ENCODE results near the gene FMNL3.
"Not testable (repeated sequence)": the region's sequence is repeated elsewhere in the genome, so short reads cannot be mapped to it uniquely, and the experiment has no call there.

FMNL3 gene

DNA sequence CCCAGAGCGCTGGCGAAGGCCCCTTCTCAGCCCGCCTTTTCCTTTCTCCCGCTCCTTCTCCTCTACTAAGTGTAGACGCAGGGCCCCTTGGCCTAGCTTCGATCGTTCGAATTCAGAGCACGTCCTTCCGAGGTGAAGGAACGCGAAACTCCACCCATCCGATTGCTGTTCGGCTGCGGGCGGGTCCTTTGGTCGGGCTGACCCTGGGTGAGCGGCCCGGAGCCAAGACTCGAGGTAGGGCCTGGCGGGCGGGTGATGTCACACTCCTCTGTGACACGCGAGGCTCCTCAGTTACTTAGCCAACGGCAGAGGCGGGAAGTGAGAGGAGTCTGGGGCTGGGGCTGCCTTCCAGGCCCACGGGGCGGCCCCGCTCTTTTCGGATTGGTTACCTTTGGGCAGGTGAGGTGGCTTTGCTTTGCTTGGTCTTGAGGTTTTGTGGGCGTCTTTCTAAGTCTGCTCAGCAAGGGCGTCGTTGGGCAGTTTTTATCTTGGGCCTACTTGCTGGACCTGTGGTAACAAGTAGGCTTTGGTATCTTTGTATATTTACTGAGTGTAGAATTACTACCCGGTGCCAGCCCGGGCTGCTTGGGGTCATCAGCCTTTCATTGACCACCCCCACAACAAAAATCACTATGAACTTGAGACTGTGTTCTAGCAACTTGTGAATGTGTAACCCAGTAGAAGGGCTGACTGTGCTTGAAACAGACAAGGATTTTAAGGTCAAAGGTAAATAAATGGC is 34.8 kb upstream of the FMNL3 start:
- H3K4me3 ChIP-seq (ENCODE audit: low read length) = peak overlapping the region; percentile 70
- no peaks in the 10 kb centered on the region for H3K27me3 ChIP-seq (replicated peaks; ENCODE audit: insufficient read depth, low read length)
- peak overlapping the region; percentile 7; the same call in 1 of the 2 replicates for H2AFZ ChIP-seq (ENCODE audit: low read length)
- H3K79me2 ChIP-seq (ENCODE audit: low read length) = peaks cover 54% of the 10 kb centered on the region
- H3K36me3 ChIP-seq (replicated peaks; ENCODE audit: insufficient read depth, low read length) = 0 out of 2 replicates have a peak, but pooled peaks cover 5% of the 10 kb centered on the region
- DNase-seq = peak; percentile 91
- no peaks in the 10 kb centered on the region for H3K9me3 ChIP-seq (replicated peaks; ENCODE audit: insufficient read depth, low read length)
- H3F3A ChIP-seq (ENCODE audit: insufficient read depth, low read length) = peaks cover 11% of the 10 kb centered on the region
- 0 out of 2 replicates have a peak, but pooled peaks cover 3% of the 10 kb centered on the region for H3K4me1 ChIP-seq (ENCODE audit: low read length)
- H3K9me2 ChIP-seq (replicated peaks; ENCODE audit: insufficient read depth, low read length) = no peaks in the 10 kb centered on the region
- H3K9ac ChIP-seq (ENCODE audit: low read length) = peak overlapping the region; percentile 77
- peak overlapping the region; percentile 90 for H3K27ac ChIP-seq (ENCODE audit: low read length)
- peak overlapping the region; percentile 52 for H3K4me2 ChIP-seq (ENCODE audit: low read depth, low read length)
- TF ChIP-seq, protein P1, sequence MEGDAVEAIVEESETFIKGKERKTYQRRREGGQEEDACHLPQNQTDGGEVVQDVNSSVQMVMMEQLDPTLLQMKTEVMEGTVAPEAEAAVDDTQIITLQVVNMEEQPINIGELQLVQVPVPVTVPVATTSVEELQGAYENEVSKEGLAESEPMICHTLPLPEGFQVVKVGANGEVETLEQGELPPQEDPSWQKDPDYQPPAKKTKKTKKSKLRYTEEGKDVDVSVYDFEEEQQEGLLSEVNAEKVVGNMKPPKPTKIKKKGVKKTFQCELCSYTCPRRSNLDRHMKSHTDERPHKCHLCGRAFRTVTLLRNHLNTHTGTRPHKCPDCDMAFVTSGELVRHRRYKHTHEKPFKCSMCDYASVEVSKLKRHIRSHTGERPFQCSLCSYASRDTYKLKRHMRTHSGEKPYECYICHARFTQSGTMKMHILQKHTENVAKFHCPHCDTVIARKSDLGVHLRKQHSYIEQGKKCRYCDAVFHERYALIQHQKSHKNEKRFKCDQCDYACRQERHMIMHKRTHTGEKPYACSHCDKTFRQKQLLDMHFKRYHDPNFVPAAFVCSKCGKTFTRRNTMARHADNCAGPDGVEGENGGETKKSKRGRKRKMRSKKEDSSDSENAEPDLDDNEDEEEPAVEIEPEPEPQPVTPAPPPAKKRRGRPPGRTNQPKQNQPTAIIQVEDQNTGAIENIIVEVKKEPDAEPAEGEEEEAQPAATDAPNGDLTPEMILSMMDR (IDR thresholded peaks at IDR 0.05; ENCODE audit: low read length) = no peak
- TF ChIP-seq EZH2 (optimal IDR thresholded peaks at IDR 0.05; ENCODE audit: low read depth, low read length) = no peak
- no peak for TF ChIP-seq EZH2phosphoT487 (IDR thresholded peaks at IDR 0.05; ENCODE audit: low read length)
- peaks cover 34% of the 10 kb centered on the region for H4K20me1 ChIP-seq (ENCODE audit: insufficient read depth, low read length)

DNA sequence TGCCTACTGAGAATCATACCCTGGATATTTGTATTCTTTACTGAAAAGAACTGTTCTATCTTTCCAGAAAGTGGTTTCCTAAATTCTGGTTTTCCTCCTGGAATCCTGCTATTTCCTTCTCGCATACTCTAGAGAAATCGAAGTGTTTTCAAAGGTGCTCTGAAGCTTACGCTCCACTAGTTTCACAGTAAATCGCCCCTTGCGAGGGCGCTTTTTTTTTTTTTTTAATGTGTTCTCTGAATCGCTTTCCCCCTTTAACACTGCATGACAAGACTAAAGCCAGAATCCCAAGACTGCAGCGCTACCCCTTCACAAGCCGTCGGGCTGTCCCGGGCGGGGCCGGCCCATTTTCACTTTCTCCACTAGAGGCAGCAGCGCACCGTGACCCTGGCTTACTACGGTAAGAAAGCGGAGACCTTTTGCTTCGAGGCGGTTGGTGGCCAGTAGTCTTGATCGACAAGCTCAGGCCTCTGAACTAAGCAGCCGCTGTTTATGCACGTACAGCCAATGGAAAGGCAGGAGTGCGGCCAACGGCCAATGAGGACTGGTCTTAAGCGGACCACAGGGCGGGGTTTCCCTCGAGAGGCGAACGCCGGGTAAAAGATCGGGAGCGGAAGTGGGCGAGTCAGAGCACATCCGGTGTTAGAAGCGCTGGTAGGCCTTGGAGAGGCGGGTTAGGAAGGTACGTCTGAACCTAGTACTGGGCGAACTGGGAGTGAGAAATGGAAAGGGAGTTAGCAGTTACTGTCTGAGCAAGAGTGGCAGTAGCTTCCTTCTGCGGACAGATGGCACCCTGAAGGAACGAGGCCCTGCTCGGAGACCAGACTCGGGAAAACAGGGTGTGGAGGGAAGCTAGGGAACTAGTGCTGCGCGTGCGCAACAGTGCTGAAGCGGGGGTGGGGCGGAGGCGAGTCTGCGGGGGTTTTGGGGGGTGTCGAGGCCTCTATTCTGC is 34.0 kb upstream of the FMNL3 start, which contains the start of gene TMBIM6:
Gene TMBIM6 (plus strand): TSS at position 628 of the 952 bp plus-strand sequence. CDS start 10,937 bp downstream, outside the sequence.
- H3K9ac ChIP-seq (ENCODE audit: low read length) = peak within 1 kb of the TSS; percentile 77
- H3K27me3 ChIP-seq (replicated peaks; ENCODE audit: insufficient read depth, low read length) = no peaks in the 10 kb centered on the region
- H4K20me1 ChIP-seq (ENCODE audit: insufficient read depth, low read length) = peaks cover 34% of the 10 kb centered on the region
- TF ChIP-seq, protein P1 (IDR thresholded peaks at IDR 0.05; ENCODE audit: low read length) = peak; percentile 96
- no peak for TF ChIP-seq EZH2phosphoT487 (IDR thresholded peaks at IDR 0.05; ENCODE audit: low read length)
- H3K4me1 ChIP-seq (ENCODE audit: low read length) = 0 out of 2 replicates have a peak, but pooled peaks cover 3% of the 10 kb centered on the region
- peaks cover 11% of the 10 kb centered on the region for H3F3A ChIP-seq (ENCODE audit: insufficient read depth, low read length)
- H3K4me2 ChIP-seq (ENCODE audit: low read depth, low read length) = peak within 1 kb of the TSS; percentile 52
- DNase-seq = peak; percentile 100
- H3K9me3 ChIP-seq (replicated peaks; ENCODE audit: insufficient read depth, low read length) = no peaks in the 10 kb centered on the region
- H3K27ac ChIP-seq (ENCODE audit: low read length) = peak within 1 kb of the TSS; percentile 90
- peak within 1 kb of the TSS; percentile 70 for H3K4me3 ChIP-seq (ENCODE audit: low read length)
- 0 out of 2 replicates have a peak, but pooled peaks cover 5% of the 10 kb centered on the region for H3K36me3 ChIP-seq (replicated peaks; ENCODE audit: insufficient read depth, low read length)
- no peaks in the 10 kb centered on the region for H3K9me2 ChIP-seq (replicated peaks; ENCODE audit: insufficient read depth, low read length)
- peak within 1 kb of the TSS; percentile 16 for H2AFZ ChIP-seq (ENCODE audit: low read length)
- H3K79me2 ChIP-seq (ENCODE audit: low read length) = peaks cover 45% of the 10 kb centered on the region

DNA sequence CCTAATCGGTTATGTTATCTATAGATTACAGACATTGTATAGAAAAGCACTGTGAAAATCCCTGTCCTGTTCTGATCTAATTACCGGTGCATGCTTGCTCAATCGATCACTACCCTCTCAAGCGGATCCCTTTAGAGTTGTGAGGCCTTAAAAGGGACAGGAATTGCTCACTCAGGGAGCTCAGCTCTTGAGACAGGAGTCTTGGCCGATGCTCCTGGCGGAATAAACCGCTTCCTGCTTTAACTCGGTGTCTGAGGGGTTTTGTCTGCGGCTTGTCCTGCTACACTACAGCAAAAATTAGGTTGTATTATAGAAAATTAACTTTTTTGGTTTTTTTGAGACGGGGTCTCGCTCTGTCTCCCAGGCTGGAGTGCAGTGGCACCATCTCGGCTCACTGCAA is 33.1 kb upstream of the FMNL3 start:
- Histone ChIP-seq H3F3A (ENCODE audit: insufficient read depth, low read length) (peaks cover 11% of the 10 kb centered on the region), H4K20me1 (ENCODE audit: insufficient read depth, low read length) (peaks cover 30% of the 10 kb centered on the region), H3K79me2 (ENCODE audit: low read length) (peaks cover 36% of the 10 kb centered on the region)
- DNase-seq; H3K4me1 ChIP-seq (ENCODE audit: low read length); H3K4me2 ChIP-seq (ENCODE audit: low read depth, low read length); H3K27ac ChIP-seq (ENCODE audit: low read length); H3K4me3 ChIP-seq (ENCODE audit: low read length); H2AFZ ChIP-seq (ENCODE audit: low read length); H3K27me3 ChIP-seq (replicated peaks; ENCODE audit: insufficient read depth, low read length); H3K9me3 ChIP-seq (replicated peaks; ENCODE audit: insufficient read depth, low read length); H3K36me3 ChIP-seq (replicated peaks; ENCODE audit: insufficient read depth, low read length); H3K9me2 ChIP-seq (replicated peaks; ENCODE audit: insufficient read depth, low read length); H3K9ac ChIP-seq (ENCODE audit: low read length): not testable (repeated sequence)

DNA sequence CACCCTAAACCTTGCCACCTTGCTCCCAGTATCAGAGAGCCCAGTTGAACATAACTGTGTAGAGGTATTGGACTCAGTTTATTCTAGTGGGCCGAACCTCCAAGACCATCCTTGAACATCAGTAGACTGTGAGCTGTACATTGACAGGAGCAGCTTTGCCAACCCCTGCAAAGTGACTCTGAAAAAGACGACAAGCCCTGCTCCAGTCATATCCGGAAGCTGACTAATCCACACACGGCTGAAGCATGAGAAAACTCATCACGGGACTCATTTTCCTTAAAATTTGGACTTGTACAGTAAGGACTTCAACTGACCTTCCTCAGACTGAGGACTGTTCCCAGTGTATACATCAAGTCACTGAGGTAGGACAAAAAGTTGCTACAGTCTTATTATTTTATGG is 31.5 kb upstream of the FMNL3 start:
- Histone ChIP-seq H3F3A (ENCODE audit: insufficient read depth, low read length) (peaks cover 11% of the 10 kb centered on the region), H3K79me2 (ENCODE audit: low read length) (peaks cover 20% of the 10 kb centered on the region), H4K20me1 (ENCODE audit: insufficient read depth, low read length) (peaks cover 15% of the 10 kb centered on the region)
- not testable (repeated sequence) for H3K9me2 ChIP-seq (replicated peaks; ENCODE audit: insufficient read depth, low read length); H3K9me3 ChIP-seq (replicated peaks; ENCODE audit: insufficient read depth, low read length); H3K27ac ChIP-seq (ENCODE audit: low read length); H3K4me3 ChIP-seq (ENCODE audit: low read length); H2AFZ ChIP-seq (ENCODE audit: low read length); H3K4me2 ChIP-seq (ENCODE audit: low read depth, low read length); H3K36me3 ChIP-seq (replicated peaks; ENCODE audit: insufficient read depth, low read length); H3K9ac ChIP-seq (ENCODE audit: low read length); DNase-seq; H3K27me3 ChIP-seq (replicated peaks; ENCODE audit: insufficient read depth, low read length); H3K4me1 ChIP-seq (ENCODE audit: low read length)

DNA sequence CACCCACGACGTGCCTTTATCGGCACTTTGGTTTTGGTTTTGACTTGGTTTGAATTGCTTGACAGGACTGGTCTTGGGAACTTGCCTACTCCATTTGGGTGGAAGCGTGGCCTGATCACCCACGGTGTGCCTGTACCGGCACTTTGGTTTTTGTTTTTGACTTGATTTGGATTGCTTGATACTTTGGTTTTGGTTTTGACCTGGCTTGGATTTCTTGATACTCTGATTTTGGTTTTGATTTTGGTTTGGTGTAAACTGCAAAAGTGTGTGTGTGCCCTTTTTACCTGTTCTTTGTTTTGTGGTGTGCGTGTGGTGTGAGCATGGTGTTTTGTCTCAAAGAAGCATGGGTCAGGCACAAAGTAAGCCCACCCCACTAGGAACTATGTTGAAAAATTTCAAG is 27.7 kb upstream of the FMNL3 start:
- H4K20me1 ChIP-seq (ENCODE audit: insufficient read depth, low read length); H3K4me1 ChIP-seq (ENCODE audit: low read length); DNase-seq; H3K27me3 ChIP-seq (replicated peaks; ENCODE audit: insufficient read depth, low read length); H3K27ac ChIP-seq (ENCODE audit: low read length); H2AFZ ChIP-seq (ENCODE audit: low read length); H3K79me2 ChIP-seq (ENCODE audit: low read length); H3K9ac ChIP-seq (ENCODE audit: low read length); H3K4me2 ChIP-seq (ENCODE audit: low read depth, low read length); H3K36me3 ChIP-seq (replicated peaks; ENCODE audit: insufficient read depth, low read length); H3K4me3 ChIP-seq (ENCODE audit: low read length); H3K9me3 ChIP-seq (replicated peaks; ENCODE audit: insufficient read depth, low read length); H3F3A ChIP-seq (ENCODE audit: insufficient read depth, low read length); H3K9me2 ChIP-seq (replicated peaks; ENCODE audit: insufficient read depth, low read length): not testable (repeated sequence)

Data from MM.1S (cell line).